Mucosa of stomach (tissue), 1 donor: ENCODE results near the gene SLC39A11.
"Not testable (repeated sequence)": the region's sequence is repeated elsewhere in the genome, so short reads cannot be mapped to it uniquely, and the experiment has no call there.

ENCODE experiments used
- H3K27me3 ChIP-seq: one replicate; pipeline ENCODE4 v1.7.0; 2013; ENCODE audit warnings: mild to moderate bottlenecking, low read length; ENCODE audit not compliant: control insufficient read depth, insufficient read depth
- H3K36me3 ChIP-seq: one replicate; pipeline ENCODE4 v1.7.0; 2013; ENCODE audit warnings: low read length; ENCODE audit not compliant: control insufficient read depth, insufficient read depth
- H3K4me1 ChIP-seq: one replicate; pipeline ENCODE4 v1.7.0; 2013; ENCODE audit warnings: mild to moderate bottlenecking, low read length; ENCODE audit not compliant: control insufficient read depth, insufficient read depth
- H3K4me3 ChIP-seq: one replicate; pipeline ENCODE4 v1.7.0; 2013; ENCODE audit warnings: low read length
- H3K9ac ChIP-seq: one replicate; pipeline ENCODE4 v1.7.0; 2013; ENCODE audit warnings: mild to moderate bottlenecking, low read length, moderate library complexity
- H3K9me3 ChIP-seq: one replicate; pipeline ENCODE4 v1.7.0; 2013; ENCODE audit warnings: mild to moderate bottlenecking, low read length, moderate library complexity; ENCODE audit not compliant: control insufficient read depth
- donor health status: Pancreatic carcinoma.

SLC39A11 gene

DNA sequence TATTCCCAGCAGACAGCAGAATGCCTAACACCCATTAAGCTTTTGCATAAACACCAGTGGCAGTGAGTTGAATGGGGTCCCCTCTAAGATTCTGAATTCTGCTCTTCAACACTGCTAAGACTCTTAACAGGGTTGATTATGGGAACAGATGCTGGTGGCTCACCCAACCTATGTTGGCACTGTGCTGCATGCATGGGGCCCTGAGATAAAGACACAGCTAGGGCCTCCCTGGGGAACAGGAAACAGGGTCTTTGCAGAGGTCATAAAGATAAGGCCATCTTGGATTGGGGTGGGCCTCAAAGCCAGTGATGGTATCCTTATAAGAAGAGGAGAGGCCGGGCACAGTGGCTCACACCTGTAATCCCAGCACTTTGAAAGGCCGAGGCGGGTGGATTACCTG, 190.8 kb downstream of the SLC39A11 start:
- H3K9ac ChIP-seq: no peak overlapping the region
- H3K9me3 ChIP-seq: no peaks in the 10 kb centered on the region
- no peak overlapping the region for H3K4me3 ChIP-seq
- peaks cover 8% of the 10 kb centered on the region for H3K4me1 ChIP-seq
- no peaks in the 10 kb centered on the region for H3K36me3 ChIP-seq
- no peaks in the 10 kb centered on the region for H3K27me3 ChIP-seq

DNA sequence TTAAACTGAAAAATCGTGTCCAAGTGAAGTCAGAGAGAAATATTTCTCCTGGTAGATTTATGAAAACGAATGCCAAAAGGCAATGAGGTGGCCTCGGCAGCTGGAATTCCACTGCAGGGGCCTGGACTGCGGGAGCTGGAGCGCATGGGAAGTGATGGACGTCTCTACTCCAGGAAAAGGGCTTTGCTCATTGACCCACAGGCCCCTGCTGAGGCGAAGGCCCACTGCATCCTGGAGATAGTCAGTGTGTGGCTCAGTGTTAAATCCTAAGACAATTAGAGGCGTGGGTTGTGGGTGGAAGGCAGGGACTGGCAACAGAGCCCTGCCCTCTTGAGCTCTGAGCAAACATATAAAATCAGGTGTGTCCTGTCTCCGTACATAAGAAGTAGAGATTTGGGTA, 191.4 kb downstream of the SLC39A11 start:
- no peaks in the 10 kb centered on the region for H3K9me3 ChIP-seq
- peaks cover 8% of the 10 kb centered on the region for H3K4me1 ChIP-seq
- H3K9ac ChIP-seq: no peak overlapping the region
- H3K4me3 ChIP-seq: no peak overlapping the region
- no peaks in the 10 kb centered on the region for H3K27me3 ChIP-seq
- no peaks in the 10 kb centered on the region for H3K36me3 ChIP-seq

DNA sequence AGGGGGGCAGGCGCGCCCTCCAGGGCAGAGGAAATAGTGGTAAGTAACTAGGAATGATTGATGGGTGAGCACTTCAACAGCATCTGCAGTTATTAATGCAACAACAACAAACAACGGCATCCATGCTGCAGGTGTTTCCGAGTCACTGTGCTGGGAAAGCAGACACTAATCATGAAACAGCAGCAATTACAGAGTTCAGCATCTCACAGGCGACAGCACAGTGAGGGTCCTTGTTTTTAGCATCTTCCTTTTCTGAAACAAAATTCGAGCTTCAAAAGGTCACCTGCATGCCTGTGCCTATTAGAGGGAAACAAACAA, 191.9 kb downstream of the SLC39A11 start:
- no peaks in the 10 kb centered on the region for H3K9me3 ChIP-seq
- no peak overlapping the region for H3K4me3 ChIP-seq
- no peak overlapping the region for H3K9ac ChIP-seq
- H3K4me1 ChIP-seq: peaks cover 8% of the 10 kb centered on the region
- no peaks in the 10 kb centered on the region for H3K27me3 ChIP-seq
- no peaks in the 10 kb centered on the region for H3K36me3 ChIP-seq

DNA sequence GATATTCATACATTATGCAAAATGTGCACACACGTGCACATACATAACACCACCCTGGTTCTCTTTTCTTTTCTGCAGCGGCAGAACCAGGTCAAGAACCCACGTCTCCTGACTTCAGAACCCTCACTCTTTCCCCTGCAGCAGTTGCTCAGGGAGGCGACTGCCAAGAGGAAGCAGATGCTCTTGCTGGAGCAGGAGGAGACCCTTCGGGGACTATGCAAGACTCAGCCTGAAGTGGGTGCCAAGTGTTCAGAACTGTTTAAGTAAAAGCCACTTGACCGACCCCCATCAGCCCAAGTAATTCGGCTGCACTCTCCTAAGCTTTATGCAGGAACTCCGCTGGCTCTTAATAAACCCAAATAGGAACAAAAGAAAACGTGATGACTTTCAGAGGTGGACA, 193.8 kb downstream of the SLC39A11 start:
- Histone ChIP-seq H3K9ac (no peak overlapping the region), H3K27me3 (no peaks in the 10 kb centered on the region), H3K4me1 (peaks cover 8% of the 10 kb centered on the region), H3K9me3 (no peaks in the 10 kb centered on the region), H3K4me3 (no peak overlapping the region), H3K36me3 (no peaks in the 10 kb centered on the region)

DNA sequence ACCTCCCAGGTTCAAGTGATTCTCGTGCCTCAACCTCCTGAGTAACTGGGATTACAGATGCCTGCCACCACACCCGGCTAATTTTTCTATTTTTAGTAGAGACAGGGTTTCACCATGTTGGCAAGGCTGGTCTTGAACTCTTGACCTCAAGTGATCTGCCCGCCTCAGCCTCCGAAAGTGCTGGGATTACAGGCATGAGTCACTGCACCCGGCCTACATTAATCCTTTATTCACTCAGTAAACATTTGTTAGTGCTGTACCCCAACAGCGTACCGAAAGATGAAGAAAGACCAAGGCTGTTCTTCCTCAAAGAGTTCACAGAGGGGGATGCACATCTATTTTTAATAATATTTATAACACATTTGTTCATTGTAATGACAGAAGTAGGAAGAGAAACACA, 196.2 kb downstream of the SLC39A11 start:
- not testable (repeated sequence) for H3K4me3 ChIP-seq, H3K36me3 ChIP-seq, H3K9ac ChIP-seq, H3K9me3 ChIP-seq, H3K4me1 ChIP-seq, H3K27me3 ChIP-seq

- Histone ChIP-seq H3K27me3 (no peaks in the 10 kb centered on the region), H3K9ac (no peak overlapping the region), H3K4me3 (no peak overlapping the region), H3K36me3 (no peaks in the 10 kb centered on the region), H3K9me3 (no peaks in the 10 kb centered on the region), H3K4me1 (no peaks in the 10 kb centered on the region)
Observed at GRCh38 chr17:72891627-72892026, 200.9 kb downstream of the SLC39A11 start.

- Histone ChIP-seq H3K4me3 (no peak overlapping the region), H3K36me3 (no peaks in the 10 kb centered on the region), H3K9ac (no peak overlapping the region), H3K4me1 (no peaks in the 10 kb centered on the region), H3K9me3 (no peaks in the 10 kb centered on the region), H3K27me3 (no peaks in the 10 kb centered on the region)
Observed at GRCh38 chr17:72890711-72891110, 201.8 kb downstream of the SLC39A11 start.

DNA sequence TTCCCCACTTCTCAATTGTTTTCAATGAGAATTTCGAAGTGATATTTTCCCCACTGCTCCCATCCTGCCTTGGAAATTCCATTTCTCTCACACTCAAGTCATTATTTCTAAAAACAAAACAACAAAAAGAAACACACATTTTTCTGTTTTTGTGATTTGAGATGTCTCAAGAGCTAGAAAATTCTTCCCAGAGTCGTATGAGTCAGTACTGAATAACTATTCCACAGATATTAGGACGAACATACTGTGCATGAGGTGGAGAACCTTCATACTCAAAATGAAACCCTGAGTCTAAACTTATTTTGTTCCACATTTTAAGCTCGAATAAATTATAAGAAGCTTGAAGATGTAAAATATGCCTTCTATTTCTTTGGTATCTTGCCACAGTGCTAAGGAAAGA, 204.6 kb downstream of the SLC39A11 start:
- no peaks in the 10 kb centered on the region for H3K36me3 ChIP-seq
- no peak overlapping the region for H3K4me3 ChIP-seq
- H3K4me1 ChIP-seq: no peaks in the 10 kb centered on the region
- no peaks in the 10 kb centered on the region for H3K9me3 ChIP-seq
- no peaks in the 10 kb centered on the region for H3K27me3 ChIP-seq
- H3K9ac ChIP-seq: no peak overlapping the region

DNA sequence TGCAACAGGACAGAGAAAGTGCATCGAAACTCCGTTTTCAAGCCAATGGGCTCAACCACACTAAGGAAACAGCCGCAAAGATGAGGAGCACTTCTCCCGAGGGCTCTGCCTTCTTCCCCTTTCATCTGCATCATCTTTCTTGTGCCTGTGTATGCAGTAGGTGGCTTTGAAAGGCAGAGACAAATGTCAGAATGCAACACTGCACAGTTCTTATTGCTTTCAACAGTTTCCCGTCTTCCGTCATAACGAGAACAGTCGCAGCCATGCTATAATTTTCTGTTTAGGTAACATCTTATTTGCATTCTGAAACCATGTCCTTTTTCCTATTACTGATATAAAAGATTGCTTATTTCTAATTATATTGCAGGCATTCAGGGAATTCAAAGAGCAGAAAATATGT, 205.2 kb downstream of the SLC39A11 start:
- Histone ChIP-seq H3K36me3 (no peaks in the 10 kb centered on the region), H3K4me3 (no peak overlapping the region), H3K9ac (no peak overlapping the region), H3K4me1 (no peaks in the 10 kb centered on the region), H3K9me3 (no peaks in the 10 kb centered on the region), H3K27me3 (no peaks in the 10 kb centered on the region)

- no peaks in the 10 kb centered on the region for H3K36me3 ChIP-seq
- H3K4me3 ChIP-seq: no peak overlapping the region
- no peaks in the 10 kb centered on the region for H3K27me3 ChIP-seq
- no peak overlapping the region for H3K9ac ChIP-seq
- no peaks in the 10 kb centered on the region for H3K4me1 ChIP-seq
- H3K9me3 ChIP-seq: no peaks in the 10 kb centered on the region
Observed at GRCh38 chr17:72886622-72887021, 205.9 kb downstream of the SLC39A11 start.

DNA sequence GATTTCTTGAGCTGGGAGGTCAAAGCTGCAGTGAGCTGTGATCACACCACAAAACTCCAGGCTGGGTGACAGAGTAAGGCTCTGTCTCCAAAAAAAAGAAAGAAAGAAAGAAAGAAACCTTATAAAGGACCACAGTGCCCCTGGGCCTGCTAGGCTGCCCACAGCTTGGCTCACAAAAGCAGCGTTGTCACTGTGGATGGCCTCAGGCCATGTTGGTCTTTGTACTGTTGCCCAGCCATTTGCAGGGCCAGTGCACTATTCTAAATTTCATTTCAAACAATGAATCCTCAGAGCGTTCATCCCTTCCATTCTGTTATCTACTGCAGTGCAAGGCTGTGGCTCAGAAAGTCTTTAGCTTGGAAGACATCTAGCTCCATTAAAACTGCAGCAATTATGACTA, 208.4 kb downstream of the SLC39A11 start:
- Histone ChIP-seq H3K9ac (no peak overlapping the region), H3K27me3 (no peaks in the 10 kb centered on the region), H3K36me3 (no peaks in the 10 kb centered on the region), H3K4me1 (no peaks in the 10 kb centered on the region), H3K9me3 (no peaks in the 10 kb centered on the region), H3K4me3 (no peak overlapping the region)

DNA sequence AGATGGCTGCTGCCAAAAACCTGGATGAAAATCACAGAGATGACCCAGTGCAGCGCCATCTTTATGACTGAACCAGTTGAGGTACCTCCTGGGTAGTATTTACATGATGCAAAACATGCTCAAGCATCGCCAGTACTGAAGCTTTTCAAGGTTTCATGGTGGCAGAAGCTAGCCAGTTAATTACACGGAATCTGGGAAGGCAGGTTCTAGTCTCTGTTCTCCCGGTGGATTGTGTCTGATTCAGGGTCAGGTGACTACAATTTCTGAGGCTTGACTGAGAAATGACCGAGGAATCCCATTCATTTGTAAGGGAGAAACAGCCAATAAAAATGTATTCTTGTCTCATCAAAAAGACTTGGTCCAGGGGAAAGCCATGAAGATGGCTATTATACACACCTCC, 209.1 kb downstream of the SLC39A11 start:
- no peak overlapping the region for H3K9ac ChIP-seq
- no peaks in the 10 kb centered on the region for H3K36me3 ChIP-seq
- no peaks in the 10 kb centered on the region for H3K4me1 ChIP-seq
- no peak overlapping the region for H3K4me3 ChIP-seq
- no peaks in the 10 kb centered on the region for H3K27me3 ChIP-seq
- no peaks in the 10 kb centered on the region for H3K9me3 ChIP-seq

GRCh38 chr17:72882426-72882825, 210.1 kb downstream of the SLC39A11 start:
- no peaks in the 10 kb centered on the region for H3K9me3 ChIP-seq
- no peak overlapping the region for H3K4me3 ChIP-seq
- no peaks in the 10 kb centered on the region for H3K27me3 ChIP-seq
- H3K36me3 ChIP-seq: no peaks in the 10 kb centered on the region
- H3K9ac ChIP-seq: no peak overlapping the region
- H3K4me1 ChIP-seq: no peaks in the 10 kb centered on the region
